OCI-LY3 (cell line): ENCODE results near the gene TBC1D16.

Source experiments
- CTCF ChIP-seq: fragments of 200-600, 300-600 bp; sonication (generic); IDR thresholded peaks from 2 replicates; pipeline ENCODE4 v1.5.1; 2014; ENCODE audit warnings: antibody characterized with exemption, low read length, low read depth
- EZH2phosphoT487 ChIP-seq: fragments of 200-600 bp; shearing (Covaris generic); IDR thresholded peaks from 2 replicates; pipeline ENCODE4 v1.6.1; 2018; ENCODE audit warnings: antibody characterized with exemption, mixed run types, low read depth

DNA sequence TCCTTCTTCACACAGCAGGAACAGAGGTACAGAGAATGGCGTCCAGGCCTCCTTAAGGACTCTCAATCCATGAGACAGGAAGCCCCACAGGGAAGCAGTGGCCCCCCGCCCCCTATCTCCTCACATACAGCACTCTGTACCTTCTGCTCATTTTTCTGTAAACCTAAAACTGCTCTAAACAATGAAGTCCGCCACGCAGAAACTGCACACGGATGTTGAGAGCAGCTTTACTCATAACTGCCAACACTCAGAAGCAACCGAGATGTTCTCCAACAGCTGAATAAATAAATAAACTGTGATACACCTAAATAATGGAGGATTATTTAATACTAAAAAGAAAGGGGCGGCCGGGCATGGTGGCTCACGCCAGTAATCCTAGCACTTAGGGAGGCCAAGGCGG lies 9.9 kb downstream of the TBC1D16 start:
- TF ChIP-seq CTCF = no peak
- no peak for TF ChIP-seq EZH2phosphoT487
